Ureter (tissue), 1 donor: ENCODE measurements around the gene AATF. TPM values are rescaled to one million over a fixed set of nuclear protein-coding genes. Genes with fewer than 3 reads are reported as not detected.

Source experiments
- total RNA-seq: library from RNA; stranded (reverse); gene quantifications from one replicate; pipeline ENCODE4 v1.2.4, GENCODE V29; 2023
- donor health status: DM: yes; HTN: yes; CAD: no.

Gene AATF
- total RNA-seq, 1 donor from 2014 or later, result 48.7 TPM

Other genes starting within 250 kb of the AATF start
- not detected for gene LHX1, start 11.5 kb upstream of the AATF start, total RNA-seq